Keratinocyte (primary cell): ENCODE measurements around the gene SP6. TPM values are rescaled to one million over a fixed set of nuclear protein-coding genes. Genes with fewer than 3 reads are reported as not detected.

Experiments used
- DNase-seq: peaks from one replicate; pipeline ENCODE4 v3.0.0-alpha.2; 2011; ENCODE audit warnings: low read depth, missing footprints, low spot score
- FAIRE-seq: peaks from 2 replicates; lab custom pipeline; 2011; peaks lifted over from hg19 to GRCh38; lab: Jason Lieb, UNC
- H2AFZ ChIP-seq: 2 replicates; pipeline ENCODE4 v1.6.0; 2012; ENCODE audit warnings: low read length, control low read depth, inconsistent platforms; ENCODE audit not compliant: control insufficient read depth
- H3K27ac ChIP-seq: 2 replicates; pipeline ENCODE4 v1.5.1; 2011; ENCODE audit warnings: low read length; ENCODE audit not compliant: control insufficient read depth, insufficient read depth
- H3K27me3 ChIP-seq: 3 replicates; pipeline ENCODE4 v1.6.0; 2011; ENCODE audit warnings: low read length; ENCODE audit not compliant: control insufficient read depth, insufficient read depth; ENCODE audit errors: extremely low read depth
- H3K36me3 ChIP-seq, 2 experiments: 2 replicates in 1 of 2; 3 replicates in 1 of 2; pipeline ENCODE4 v1.5.1; 2011; ENCODE audit warnings: low read length in 2 of 2, mild to moderate bottlenecking in 1 of 2; ENCODE audit not compliant: control insufficient read depth in 2 of 2, insufficient read depth in 2 of 2; ENCODE audit errors: extremely low read depth in 1 of 2
- H3K4me1 ChIP-seq: 3 replicates; pipeline ENCODE4 v1.5.1; 2011; ENCODE audit warnings: low read length; ENCODE audit not compliant: control insufficient read depth, insufficient read depth; ENCODE audit errors: extremely low read depth
- H3K4me2 ChIP-seq: 3 replicates; pipeline ENCODE4 v1.6.0; 2011; ENCODE audit warnings: low read depth, low read length; ENCODE audit not compliant: control insufficient read depth, insufficient read depth; ENCODE audit errors: extremely low read depth
- H3K4me3 ChIP-seq, 3 experiments: fragments of 200-600 bp in 1 of 3; sonication (generic) in 1 of 3; 2 replicates in 2 of 3; 3 replicates in 1 of 3; pipeline ENCODE4 v1.5.1; 2011 to 2016; ENCODE audit warnings: low read length in 3 of 3, mild to moderate bottlenecking in 3 of 3, control low read depth in 2 of 3, inconsistent platforms in 1 of 3, low read depth in 1 of 3, mixed read lengths in 1 of 3, mixed run types in 1 of 3, moderate library complexity in 1 of 3; ENCODE audit not compliant: control insufficient read depth in 2 of 3, insufficient read depth in 2 of 3; ENCODE audit errors: extremely low read depth in 1 of 3
- H3K79me2 ChIP-seq: 2 replicates; pipeline ENCODE4 v1.6.0; 2012; ENCODE audit warnings: low read length; ENCODE audit not compliant: control insufficient read depth, insufficient read depth
- H3K9ac ChIP-seq: 3 replicates; pipeline ENCODE4 v1.6.0; 2011; ENCODE audit warnings: low read length; ENCODE audit not compliant: control insufficient read depth, insufficient read depth; ENCODE audit errors: extremely low read depth
- H3K9me1 ChIP-seq: 3 replicates; pipeline ENCODE4 v1.6.0; 2011; ENCODE audit warnings: low read length; ENCODE audit not compliant: control insufficient read depth, insufficient read depth; ENCODE audit errors: extremely low read depth
- H3K9me3 ChIP-seq: 2 replicates; pipeline ENCODE4 v1.5.1; 2012; ENCODE audit warnings: low read depth, low read length; ENCODE audit not compliant: control insufficient read depth
- H4K20me1 ChIP-seq: 3 replicates; pipeline ENCODE4 v1.6.0; 2011; ENCODE audit warnings: low read length; ENCODE audit not compliant: control insufficient read depth, insufficient read depth; ENCODE audit errors: extremely low read depth
- EZH2 ChIP-seq: IDR thresholded peaks from one replicate; pipeline ENCODE4 v1.6.1; 2012; ENCODE audit warnings: inconsistent platforms, mild to moderate bottlenecking, low read length, moderate library complexity
- dilution Hi-C: fragments of 300-500 bp; cut with MboI; formaldehyde crosslinking; loops from one replicate; pipeline ENCODE4 v1.7.0; 2020; ENCODE audit warnings: low sequenced_read_pairs; ENCODE audit not compliant: extremely low pct_ligation_motif_present
- polyA plus RNA-seq, 5 experiments: library from polyadenylated mRNA; depleted of rRNA in 3 of 5; stranded (reverse) in 3 of 5; stranded (forward) in 1 of 5; unstranded in 1 of 5; fragments of >200 nt; gene quantifications; 1 replicate in 1 of 5; 2 replicates in 3 of 5; 3 replicates in 1 of 5; pipeline versions ENCODE4 v1.2.1 to v1.2.3, GENCODE V29; 2011 to 2012; ENCODE audit warnings: missing spikeins in 2 of 5, low read depth in 1 of 5, low replicate concordance in 1 of 5
- TF ChIP-seq, protein P1 (sequence below), 3 experiments: IDR thresholded peaks in 1 of 3; conservative IDR thresholded peaks in 1 of 3; optimal IDR thresholded peaks in 1 of 3; 2 replicates in 2 of 3; 3 replicates in 1 of 3; pipeline versions ENCODE3 to v1.5.1; 2011; ENCODE audit warnings: low read length in 3 of 3, mild to moderate bottlenecking in 3 of 3, moderate library complexity in 2 of 3, control low read depth in 1 of 3, inconsistent platforms in 1 of 3; ENCODE audit not compliant: insufficient read depth in 2 of 3; ENCODE audit errors: extremely low read depth in 1 of 3

The SP6 gene
- polyA plus RNA-seq, 1 donor (not counting 4 experiments of a cell fraction or from before 2014, with no cell fraction given), result 2.0 TPM

DNA sequence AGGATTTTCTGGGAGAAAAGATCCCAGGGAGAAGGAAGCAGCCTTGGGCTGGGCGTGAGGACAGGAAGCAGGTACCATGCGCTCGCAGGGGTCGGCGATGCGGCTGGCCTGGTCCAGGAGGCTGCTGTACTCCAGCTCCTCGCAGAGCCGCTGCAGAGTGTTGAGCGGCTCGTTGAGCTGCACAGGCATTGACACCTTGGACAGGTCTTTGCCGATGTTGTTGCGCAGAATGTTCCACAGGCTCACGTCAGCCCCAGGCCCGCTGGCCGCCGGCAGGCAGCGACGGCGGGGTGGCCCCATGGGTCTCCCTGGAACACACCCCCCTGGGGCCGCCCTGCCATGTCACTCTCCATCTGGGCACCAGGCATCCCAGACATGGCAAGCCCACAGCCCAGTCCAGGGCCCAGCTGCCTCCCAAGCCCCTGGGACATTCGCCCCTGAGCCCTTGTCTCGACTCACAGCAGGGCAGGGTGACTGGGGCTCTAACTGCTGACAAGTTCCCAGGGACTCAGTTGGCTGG is 37.4 kb downstream of the SP6 start:
- Histone ChIP-seq H3K4me3 (no peak overlapping the region), H3K36me3 (no peaks in the 10 kb centered on the region), H3K27ac (no peak overlapping the region), H3K27me3 (no peaks in the 10 kb centered on the region), H3K9me1 (peaks cover 4% of the 10 kb centered on the region), H4K20me1 (no peaks in the 10 kb centered on the region), H3K9me3 (no peaks in the 10 kb centered on the region), H2AFZ (no peak overlapping the region), H3K4me1 (peaks cover 20% of the 10 kb centered on the region), H3K4me2 (no peak overlapping the region), H3K79me2 (no peaks in the 10 kb centered on the region), H3K9ac (no peak overlapping the region)
- DNase-seq, result no peak
- FAIRE-seq, result no peak
- TF ChIP-seq, protein P1, sequence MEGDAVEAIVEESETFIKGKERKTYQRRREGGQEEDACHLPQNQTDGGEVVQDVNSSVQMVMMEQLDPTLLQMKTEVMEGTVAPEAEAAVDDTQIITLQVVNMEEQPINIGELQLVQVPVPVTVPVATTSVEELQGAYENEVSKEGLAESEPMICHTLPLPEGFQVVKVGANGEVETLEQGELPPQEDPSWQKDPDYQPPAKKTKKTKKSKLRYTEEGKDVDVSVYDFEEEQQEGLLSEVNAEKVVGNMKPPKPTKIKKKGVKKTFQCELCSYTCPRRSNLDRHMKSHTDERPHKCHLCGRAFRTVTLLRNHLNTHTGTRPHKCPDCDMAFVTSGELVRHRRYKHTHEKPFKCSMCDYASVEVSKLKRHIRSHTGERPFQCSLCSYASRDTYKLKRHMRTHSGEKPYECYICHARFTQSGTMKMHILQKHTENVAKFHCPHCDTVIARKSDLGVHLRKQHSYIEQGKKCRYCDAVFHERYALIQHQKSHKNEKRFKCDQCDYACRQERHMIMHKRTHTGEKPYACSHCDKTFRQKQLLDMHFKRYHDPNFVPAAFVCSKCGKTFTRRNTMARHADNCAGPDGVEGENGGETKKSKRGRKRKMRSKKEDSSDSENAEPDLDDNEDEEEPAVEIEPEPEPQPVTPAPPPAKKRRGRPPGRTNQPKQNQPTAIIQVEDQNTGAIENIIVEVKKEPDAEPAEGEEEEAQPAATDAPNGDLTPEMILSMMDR (optimal IDR thresholded peaks at IDR 0.05 in 1 of 3, IDR thresholded peaks at IDR 0.05 in 1 of 3, conservative IDR thresholded peaks at IDR 0.05 in 1 of 3; ENCODE audit: extremely low read depth in 1 of 3, insufficient read depth in 2 of 3, low read length in 3 of 3), result no peak
- TF ChIP-seq EZH2, result no peak
- dilution Hi-C loops, result no loop called here

DNA sequence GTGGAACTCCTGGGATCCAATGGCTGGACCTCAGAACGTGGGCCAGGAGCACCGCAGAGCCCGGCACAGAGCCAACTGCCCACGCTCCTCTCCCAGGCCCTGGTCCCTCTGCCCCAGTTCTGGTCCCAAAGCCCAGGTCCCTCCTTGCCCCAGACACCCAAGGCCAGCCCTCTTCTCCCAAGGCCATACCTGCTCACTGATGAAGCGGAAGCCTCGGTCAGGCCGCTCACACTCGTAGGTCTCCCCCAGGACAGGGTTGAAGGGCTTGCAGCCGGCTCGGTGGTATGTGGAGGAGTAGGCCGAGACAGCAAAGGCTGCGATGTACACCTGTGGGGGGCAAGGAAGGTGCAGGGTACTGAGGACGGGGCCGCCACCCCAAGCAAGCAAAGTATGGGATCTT is 37.9 kb downstream of the SP6 start:
- H3K4me1 ChIP-seq, result peaks cover 20% of the 10 kb centered on the region
- H3K36me3 ChIP-seq, result no peaks in the 10 kb centered on the region
- H3K4me2 ChIP-seq, result no peak overlapping the region
- no peaks in the 10 kb centered on the region for H4K20me1 ChIP-seq
- H3K27ac ChIP-seq, result no peak overlapping the region
- TF ChIP-seq EZH2, result no peak
- TF ChIP-seq, protein P1 (optimal IDR thresholded peaks at IDR 0.05 in 1 of 3, IDR thresholded peaks at IDR 0.05 in 1 of 3, conservative IDR thresholded peaks at IDR 0.05 in 1 of 3; ENCODE audit: extremely low read depth in 1 of 3, insufficient read depth in 2 of 3, low read length in 3 of 3), result no peak
- no peaks in the 10 kb centered on the region for H3K27me3 ChIP-seq
- dilution Hi-C loops, result no loop called here
- no peak overlapping the region for H3K4me3 ChIP-seq
- no peak overlapping the region for H3K9ac ChIP-seq
- FAIRE-seq, result no peak
- no peaks in the 10 kb centered on the region for H3K9me3 ChIP-seq
- no peak overlapping the region for H2AFZ ChIP-seq
- no peak for DNase-seq
- peaks cover 4% of the 10 kb centered on the region for H3K9me1 ChIP-seq
- no peaks in the 10 kb centered on the region for H3K79me2 ChIP-seq
